GM12878 (cell line): Measurements from ENCODE around the gene CLK2. TPM values are rescaled to one million over a fixed set of nuclear protein-coding genes. Genes with fewer than 3 reads are reported as not detected.

Source experiments
- ATAC-seq: fragments of 200-7000 bp; cut with Tn5 transposase; 3 replicates; pipeline ENCODE4 v1.9.1; 2020; ENCODE audit warnings: mild to moderate bottlenecking, moderate library complexity
- BruUV-seq: library from RNA; stranded (reverse); fragments of 400-500 nt; replicated peaks from 2 replicates; lab custom pipeline; 2021; lab: Mats Ljungman, UMichigan
- CTCF ChIA-PET: fragments of 300-600 bp; sonication (Branson Sonifier 250); formaldehyde crosslinking; extraction: SDS; loops from one replicate; lab custom pipeline; 2021; ENCODE audit warnings: inconsistent platforms; lab: Yijun Ruan, JAX
- POLR2A ChIA-PET: fragments of 350-600 bp; formaldehyde crosslinking; extraction: SDS; loops from one replicate; lab custom pipeline; 2021; ENCODE audit warnings: inconsistent platforms; lab: Charles Lee
- RAD21 ChIA-PET: fragments of 300-600 bp; sonication (Branson Sonifier 250); formaldehyde crosslinking; loops from one replicate; lab custom pipeline; 2023; ENCODE audit warnings: antibody characterized with exemption; ENCODE audit not compliant: unreplicated experiment; lab: Charles Lee
- SMC1A ChIA-PET: fragments of 300-600 bp; sonication (Branson Sonifier 250); formaldehyde crosslinking; loops from one replicate; lab custom pipeline; 2023; ENCODE audit not compliant: unreplicated experiment, uncharacterized antibody; lab: Charles Lee
- DNase-seq: peaks from one replicate; pipeline ENCODE4 v3.0.0-alpha.2; 2011; ENCODE audit warnings: low read depth, low spot score
- FAIRE-seq: peaks from 3 replicates; lab custom pipeline; 2011; peaks lifted over from hg19 to GRCh38; lab: Jason Lieb, UNC
- H2AFZ ChIP-seq: 2 replicates; pipeline ENCODE4 v1.6.0; 2011; ENCODE audit warnings: low read depth, low read length, control low read depth; ENCODE audit not compliant: control insufficient read depth
- H3K27ac ChIP-seq: 2 replicates; pipeline ENCODE4 v1.5.1; 2011; ENCODE audit warnings: control low read depth; ENCODE audit not compliant: control insufficient read depth, insufficient read depth
- H3K27me3 ChIP-seq, 2 experiments: replicated peaks in 1 of 2; 2 replicates each; pipeline versions ENCODE4 v1.6.0 to v1.6.1; 2011; ENCODE audit warnings: low read length in 1 of 2; ENCODE audit not compliant: control insufficient read depth in 2 of 2, insufficient read depth in 2 of 2
- H3K36me3 ChIP-seq, 2 experiments: 2 replicates each; pipeline ENCODE4 v1.5.1; 2011; ENCODE audit warnings: low read length in 1 of 2; ENCODE audit not compliant: control insufficient read depth in 2 of 2, insufficient read depth in 2 of 2
- H3K4me1 ChIP-seq: 2 replicates; pipeline ENCODE4 v1.6.1; 2011; ENCODE audit warnings: mild to moderate bottlenecking, low read length, moderate library complexity, mixed read lengths; ENCODE audit not compliant: control insufficient read depth, insufficient read depth
- H3K4me2 ChIP-seq: 2 replicates; pipeline ENCODE4 v1.6.0; 2011; ENCODE audit warnings: control low read depth; ENCODE audit not compliant: control insufficient read depth, insufficient read depth
- H3K4me3 ChIP-seq: fragments of 200-600 bp; sonication (generic); 2 replicates; pipeline ENCODE4 v1.5.1; 2016
- H3K79me2 ChIP-seq: 2 replicates; pipeline ENCODE4 v1.6.0; 2011; ENCODE audit warnings: low read length; ENCODE audit not compliant: control insufficient read depth, insufficient read depth
- H3K9ac ChIP-seq: 2 replicates; pipeline ENCODE4 v1.8.0; 2011; ENCODE audit warnings: low read length, control low read depth, mixed read lengths; ENCODE audit not compliant: control insufficient read depth, insufficient read depth
- H3K9me3 ChIP-seq: replicated peaks from 3 replicates; pipeline ENCODE4 v1.5.1; 2011; ENCODE audit warnings: mild to moderate bottlenecking, low read length; ENCODE audit not compliant: control insufficient read depth, insufficient read depth
- H4K20me1 ChIP-seq: 2 replicates; pipeline ENCODE4 v1.6.0; 2011; ENCODE audit not compliant: control insufficient read depth, insufficient read depth
- BCL11A ChIP-seq: IDR thresholded peaks from 2 replicates; pipeline ENCODE4 v1.6.1; 2011; ENCODE audit warnings: low read depth, low read length
- CBX5 ChIP-seq: sonication (generic); IDR thresholded peaks from 2 replicates; pipeline ENCODE4 v1.6.1; 2016; ENCODE audit warnings: low read depth, moderate library complexity, mild to moderate bottlenecking, inconsistent platforms
- HDAC6 ChIP-seq: fragments of 200-600 bp; sonication (generic); IDR thresholded peaks from one replicate; pipeline ENCODE4 v1.8.0; 2017; ENCODE audit warnings: antibody characterized with exemption; ENCODE audit not compliant: unreplicated experiment
- IRF3 ChIP-seq: fragments of 450-650 bp; IDR thresholded peaks from 2 replicates; pipeline ENCODE4 v1.6.1; 2014; ENCODE audit warnings: mild to moderate bottlenecking
- IRF4 ChIP-seq: IDR thresholded peaks from 2 replicates; pipeline ENCODE4 v1.6.1; 2011; ENCODE audit warnings: low read depth, low read length
- LARP7 ChIP-seq: fragments of 450-650 bp; IDR thresholded peaks from 2 replicates; pipeline ENCODE4 v1.6.1; 2017; ENCODE audit warnings: mild to moderate bottlenecking
- MLLT1 ChIP-seq: fragments of 450-650 bp; IDR thresholded peaks from 2 replicates; pipeline ENCODE4 v1.6.1; 2016; ENCODE audit warnings: mild to moderate bottlenecking
- MYB ChIP-seq: fragments of 150-350 bp; IDR thresholded peaks from 2 replicates; pipeline ENCODE4 v1.6.1; 2014; ENCODE audit warnings: mild to moderate bottlenecking, low read depth, low read length, borderline replicate concordance
- RAD21 ChIP-seq: IDR thresholded peaks from 2 replicates; pipeline ENCODE4 v1.6.1; 2011; ENCODE audit warnings: mild to moderate bottlenecking, low read depth, low read length, moderate library complexity; ENCODE audit not compliant: insufficient read depth
- SIN3A ChIP-seq: IDR thresholded peaks from 2 replicates; pipeline ENCODE4 v1.6.1; 2012; ENCODE audit warnings: low read depth, low read length, improper control_type of control experiment
- SREBF1 ChIP-seq: IDR thresholded peaks from 2 replicates; pipeline ENCODE4 v1.6.1; 2012; ENCODE audit warnings: mild to moderate bottlenecking, low read length
- ZNF274 ChIP-seq: IDR thresholded peaks from one replicate; pipeline ENCODE4 v1.8.0; 2011; ENCODE audit not compliant: insufficient read length, insufficient read depth
- WGBS: methylation state at CpG from one replicate; pipeline ENCODE4 v1.1.6; 2016; ENCODE audit warnings: low lambda C conversion rate; ENCODE audit not compliant: insufficient replicate concordance, insufficient coverage; ENCODE audit errors: missing lambda C conversion rate; 5-methylcytosine and 5-hydroxymethylcytosine counted together
- in situ Hi-C: fragments of 300-500 bp; cut with MboI; formaldehyde crosslinking; loops from 9 replicates; pipeline ENCODE4 v1.14.3; 2018; ENCODE audit warnings: mixed read lengths
- intact Hi-C: fragments of 100-400 bp; cut with micrococcal nuclease; formaldehyde crosslinking; loops from one replicate; pipeline ENCODE4 v1.14.2; 2022; ENCODE audit not compliant: unreplicated experiment
- polyA plus RNA-seq, 11 experiments: library from polyadenylated mRNA; depleted of rRNA in 4 of 11; unstranded in 6 of 11; stranded (reverse) in 5 of 11; fragments of >200 nt; fragmentation: Nextera tagmentation in 4 of 11; fragmentation: Illumina TruSeq in 1 of 11; extraction: Ambion mirVana in 4 of 11; extraction: Trizol in 1 of 11; gene quantifications; 1 replicate in 1 of 11; 2 replicates in 10 of 11; pipeline versions ENCODE4 v1.2.1 to v1.2.3, GENCODE V29; 2011 to 2016; ENCODE audit warnings: inconsistent platforms in 2 of 11, missing spikeins in 2 of 11, low read depth in 1 of 11
- total RNA-seq, 4 experiments: library from RNA; depleted of rRNA in 3 of 4; stranded (reverse); fragments of >200 nt in 3 of 4; fragmentation: Illumina TruSeq in 1 of 4; extraction: Trizol in 1 of 4; gene quantifications; 2 replicates each; pipeline versions ENCODE4 v1.2.1 to v1.2.3, GENCODE V29; 2013 to 2021

CLK2 gene
- total and polyA plus RNA-seq, 10 of the 15 experiments (the other 5 are each of a cell fraction or from before 2014, with no cell fraction given) = 11.1 to 83.7 (median 36.7) TPM

- Histone ChIP-seq H4K20me1 (no peaks in the 10 kb centered on the region), H3K27me3 (no peaks in the 10 kb centered on the region), H3K79me2 (no peaks in the 10 kb centered on the region), H3K36me3 (no peaks in the 10 kb centered on the region), H3K4me2 (no peak overlapping the region), H3K9me3 (no peaks in the 10 kb centered on the region), H3K9ac (no peak overlapping the region), H3K4me3 (no peak overlapping the region), H3K27ac (no peak overlapping the region), H3K4me1 (no peaks in the 10 kb centered on the region), H2AFZ (no peak overlapping the region)
- CTCF ChIA-PET = no interaction called here
- in situ Hi-C loops = no loop called here
- TF ChIP-seq LARP7 = no peak
- TF ChIP-seq IRF4 = no peak
- TF ChIP-seq IRF3 = no peak
- TF ChIP-seq CBX5 = no peak
- TF ChIP-seq SREBF1 = no peak
- TF ChIP-seq RAD21 = no peak
- TF ChIP-seq BCL11A = no peak
- no peak for TF ChIP-seq MLLT1
- no peak for TF ChIP-seq HDAC6
- TF ChIP-seq SIN3A = no peak
- no peak for TF ChIP-seq ZNF274
- TF ChIP-seq MYB = no peak
- FAIRE-seq (no peak), ATAC-seq (no peak), DNase-seq (no peak)
- SMC1A ChIA-PET = no interaction called here
- BruUV-seq = no TSS peak
- POLR2A ChIA-PET = no interaction called here
- RAD21 ChIA-PET = no interaction called here
- intact Hi-C loops = no loop called here
- 86% methylated on average over 12 of the region's 12 CpGs for WGBS
Measured at GRCh38 chr1:155284476-155284875, 11.2 kb upstream of the CLK2 start.
